Measurements from ENCODE around the gene KCNK1. TPM values are rescaled to one million over a fixed set of nuclear protein-coding genes. Genes with fewer than 3 reads are reported as not detected.

The KCNK1 gene
- total and polyA plus RNA-seq, 12 donors, result 2.5 to 29.5 (median 14.1) TPM

- Histone ChIP-seq H3K4me3 (no peak overlapping the region), H3K4me1 (peaks cover 0 to 37% (median 9%) of the 10 kb centered on the region in 9 donors), H3K27me3 (no peaks in the 10 kb centered on the region), H3K27ac (peak overlapping the region; percentile 45 to 80 (median 70)), H3K36me3 (no peaks in the 10 kb centered on the region), H3K9me3 (no peaks in the 10 kb centered on the region)
- WGBS, 2 donors, result 62 to 67% methylated on average over 5 of the region's 5 CpGs
- ATAC-seq, result peak in 6 of 8 donors; percentile 20 to 66 (median 60)
- intact Hi-C loops (cut with DNase I), result loop anchor here in 4 of 10 donors (5.0 to 10.0 kb wide), 3 partner anchors 50 to 60 kb away; partner anchors contain the start of gene KCNK1 (in 1 of the 4)
- DNase-seq, result no peak
- no peak for TF ChIP-seq CTCF (IDR thresholded peaks at IDR 0.05)
Observed at GRCh38 chr1:233664804-233665574, 51.1 kb downstream of the KCNK1 start.

- no peaks in the 10 kb centered on the region for H3K9me3 ChIP-seq
- peak in 7 of 8 donors; percentile 53 to 93 (median 78) for ATAC-seq
- intact Hi-C loops (cut with DNase I), result loop anchor here in 4 of 10 donors (5.0 to 10.0 kb wide), 3 partner anchors 51 to 59 kb away; partner anchors contain the start of gene KCNK1 (in 1 of the 4)
- H3K36me3 ChIP-seq, result no peaks in the 10 kb centered on the region
- peak overlapping the region; percentile 45 to 81 (median 70) for H3K27ac ChIP-seq
- H3K4me3 ChIP-seq, result no peak overlapping the region
- peaks cover 0 to 37% (median 12%) of the 10 kb centered on the region in 9 donors for H3K4me1 ChIP-seq
- WGBS, 2 donors, result 52 to 56% methylated on average over 7 of the region's 7 CpGs
- no peak for DNase-seq
- no peak for TF ChIP-seq CTCF (IDR thresholded peaks at IDR 0.05)
- H3K27me3 ChIP-seq, result no peaks in the 10 kb centered on the region
Observed at GRCh38 chr1:233665575-233666270, 51.8 kb downstream of the KCNK1 start.

GRCh38 chr1:233667741-233668140 is 53.8 kb downstream of the KCNK1 start:
- WGBS, 2 donors, result 75 to 76% methylated on average over 3 of the region's 3 CpGs
- DNase-seq (no peak), ATAC-seq (no peak)
- Histone ChIP-seq H3K9me3 (no peaks in the 10 kb centered on the region), H3K4me3 (no peak overlapping the region), H3K27me3 (no peaks in the 10 kb centered on the region), H3K27ac (peak overlapping the region in 7 of 10 donors; percentile 32 to 79 (median 64)), H3K4me1 (peaks cover 0 to 37% (median 12%) of the 10 kb centered on the region in 9 donors), H3K36me3 (no peaks in the 10 kb centered on the region)
- no peak for TF ChIP-seq CTCF (IDR thresholded peaks at IDR 0.05)
- intact Hi-C loops (cut with DNase I), result loop anchor here in 4 of 10 donors (5.0 to 10.0 kb wide), 3 partner anchors 53 to 57 kb away; partner anchors contain the start of gene KCNK1 (in 1 of the 4)

- Histone ChIP-seq H3K4me3 (no peak overlapping the region), H3K4me1 (peaks cover 0 to 36% (median 12%) of the 10 kb centered on the region in 9 donors), H3K36me3 (no peaks in the 10 kb centered on the region), H3K9me3 (no peaks in the 10 kb centered on the region), H3K27me3 (no peaks in the 10 kb centered on the region), H3K27ac (peak overlapping the region in 9 of 10 donors; percentile 32 to 79 (median 64))
- DNase-seq (no peak), ATAC-seq (peak in 3 of 8 donors; percentile 22 to 35 (median 32))
- no peak for TF ChIP-seq CTCF (IDR thresholded peaks at IDR 0.05)
- WGBS, 2 donors, result 55 to 75% methylated on average over 8 of the region's 8 CpGs
- intact Hi-C loops (cut with DNase I), result loop anchor here in 4 of 10 donors (5.0 to 10.0 kb wide), 3 partner anchors 53 to 57 kb away; partner anchors contain the start of gene KCNK1 (in 1 of the 4)
Observed at GRCh38 chr1:233668146-233668724, 54.3 kb downstream of the KCNK1 start.
